ENCODE data around the gene SCPEP1.

SCPEP1 gene

GRCh38 chr17:57010487-57010886, 32.6 kb downstream of the SCPEP1 start:
- TF ChIP-seq REST (IDR thresholded peaks at IDR 0.05; ENCODE audit: insufficient read depth in 1 of 2, low read depth in 2 of 2, low read length in 2 of 2) (no peak), POLR2AphosphoS5 (IDR thresholded peaks at IDR 0.05; ENCODE audit: low read depth, low read length) (no peak), SIN3A (IDR thresholded peaks at IDR 0.05; ENCODE audit: borderline replicate concordance, insufficient read depth, low read length) (no peak), FOXP2 (optimal IDR thresholded peaks at IDR 0.05; ENCODE audit: borderline replicate concordance, extremely low read depth, extremely low read length, insufficient read depth) (no peak), TAF1 (IDR thresholded peaks at IDR 0.05; ENCODE audit: borderline replicate concordance, insufficient read depth, low read length) (no peak)

- no peak for TF ChIP-seq FOXP2 (optimal IDR thresholded peaks at IDR 0.05; ENCODE audit: borderline replicate concordance, extremely low read depth, extremely low read length, insufficient read depth)
- TF ChIP-seq REST (IDR thresholded peaks at IDR 0.05; ENCODE audit: insufficient read depth in 1 of 2, low read depth in 2 of 2, low read length in 2 of 2) = no peak
- TF ChIP-seq SIN3A (IDR thresholded peaks at IDR 0.05; ENCODE audit: borderline replicate concordance, insufficient read depth, low read length) = no peak
- no peak for TF ChIP-seq TAF1 (IDR thresholded peaks at IDR 0.05; ENCODE audit: borderline replicate concordance, insufficient read depth, low read length)
- TF ChIP-seq POLR2AphosphoS5 (IDR thresholded peaks at IDR 0.05; ENCODE audit: low read depth, low read length) = no peak
Observed at GRCh38 chr17:57011491-57012015, 33.6 kb downstream of the SCPEP1 start.

- TF ChIP-seq SIN3A (IDR thresholded peaks at IDR 0.05; ENCODE audit: borderline replicate concordance, insufficient read depth, low read length) (no peak), TAF1 (IDR thresholded peaks at IDR 0.05; ENCODE audit: borderline replicate concordance, insufficient read depth, low read length) (no peak), FOXP2 (optimal IDR thresholded peaks at IDR 0.05; ENCODE audit: borderline replicate concordance, extremely low read depth, extremely low read length, insufficient read depth) (no peak), POLR2AphosphoS5 (IDR thresholded peaks at IDR 0.05; ENCODE audit: low read depth, low read length) (no peak), REST (IDR thresholded peaks at IDR 0.05; ENCODE audit: insufficient read depth in 1 of 2, low read depth in 2 of 2, low read length in 2 of 2) (no peak)
Observed at GRCh38 chr17:57016071-57016763, 38.3 kb downstream of the SCPEP1 start.

GRCh38 chr17:57016764-57017116, 38.8 kb downstream of the SCPEP1 start:
- TF ChIP-seq FOXP2 (optimal IDR thresholded peaks at IDR 0.05; ENCODE audit: borderline replicate concordance, extremely low read depth, extremely low read length, insufficient read depth) = no peak
- no peak for TF ChIP-seq REST (IDR thresholded peaks at IDR 0.05; ENCODE audit: insufficient read depth in 1 of 2, low read depth in 2 of 2, low read length in 2 of 2)
- TF ChIP-seq POLR2AphosphoS5 (IDR thresholded peaks at IDR 0.05; ENCODE audit: low read depth, low read length) = no peak
- no peak for TF ChIP-seq TAF1 (IDR thresholded peaks at IDR 0.05; ENCODE audit: borderline replicate concordance, insufficient read depth, low read length)
- no peak for TF ChIP-seq SIN3A (IDR thresholded peaks at IDR 0.05; ENCODE audit: borderline replicate concordance, insufficient read depth, low read length)

All from PFSK-1 (cell line).